Stimulated activated CD4-positive, alpha-beta T cell treated with anti-CD3 and anti-CD28 coated beads, Interleukin-2, amount 100 ng/mL, for 48 hours (primary cell): ENCODE data around the gene CD28.

Source experiments
- DNase-seq, 2 donors: peaks; one replicate each; pipeline ENCODE4 v3.0.0-alpha.2; 2020

CD28 gene

GRCh38 chr2:203786549-203787351, 80.3 kb downstream of the CD28 start:
- DNase-seq, result no peak

- no peak for DNase-seq
Observed at GRCh38 chr2:203787979-203788378, 81.5 kb downstream of the CD28 start.
